HPDE6-E6E7 (cell line): Measurements from ENCODE around the gene STAC3.

Experiments used
- DNase-seq: peaks from one replicate; pipeline ENCODE4 v3.0.0; 2011; ENCODE audit warnings: missing footprints; ENCODE audit errors: extremely low spot score

The STAC3 gene

GRCh38 chr12:57194253-57194652 lies 56.7 kb downstream of the STAC3 start:
- no peak for DNase-seq

GRCh38 chr12:57193706-57194245 lies 57.2 kb downstream of the STAC3 start:
- no peak for DNase-seq
